ENCODE measurements around the gene ATP6V0D1.
A peak's percentile ranks its signal among the peaks of the same experiment; 100 is the strongest.

Gene ATP6V0D1

DNA sequence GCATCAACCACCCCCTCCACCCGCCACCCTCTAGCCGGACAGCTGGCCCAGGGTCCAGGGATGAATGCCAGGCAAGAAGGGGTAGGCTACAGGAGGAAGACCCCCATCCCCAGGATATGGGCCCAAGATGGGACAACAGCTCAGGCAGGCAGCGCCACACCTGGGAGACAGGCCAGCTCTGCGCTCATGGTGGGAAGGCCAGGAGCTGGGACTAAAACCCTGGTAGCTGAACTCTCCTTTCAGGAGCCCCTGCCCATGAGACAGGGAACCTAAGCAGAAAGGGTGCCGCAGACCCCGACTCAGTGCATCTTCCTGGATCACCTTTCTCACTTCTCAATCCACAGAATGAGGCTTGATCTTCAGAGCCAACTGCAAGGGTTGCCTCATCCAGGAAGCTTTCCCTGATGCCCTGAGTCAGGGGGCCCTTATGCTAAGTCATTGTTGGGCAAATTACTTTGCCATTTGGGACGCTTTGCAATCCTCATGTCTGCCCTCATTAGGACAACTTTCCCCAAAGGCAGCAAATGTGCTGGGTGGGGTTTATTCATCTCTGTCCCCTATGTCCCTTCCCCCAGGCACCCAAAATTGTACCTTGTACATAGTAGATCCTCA is 73.7 kb downstream of the ATP6V0D1 start:
- TF ChIP-seq, protein P1, sequence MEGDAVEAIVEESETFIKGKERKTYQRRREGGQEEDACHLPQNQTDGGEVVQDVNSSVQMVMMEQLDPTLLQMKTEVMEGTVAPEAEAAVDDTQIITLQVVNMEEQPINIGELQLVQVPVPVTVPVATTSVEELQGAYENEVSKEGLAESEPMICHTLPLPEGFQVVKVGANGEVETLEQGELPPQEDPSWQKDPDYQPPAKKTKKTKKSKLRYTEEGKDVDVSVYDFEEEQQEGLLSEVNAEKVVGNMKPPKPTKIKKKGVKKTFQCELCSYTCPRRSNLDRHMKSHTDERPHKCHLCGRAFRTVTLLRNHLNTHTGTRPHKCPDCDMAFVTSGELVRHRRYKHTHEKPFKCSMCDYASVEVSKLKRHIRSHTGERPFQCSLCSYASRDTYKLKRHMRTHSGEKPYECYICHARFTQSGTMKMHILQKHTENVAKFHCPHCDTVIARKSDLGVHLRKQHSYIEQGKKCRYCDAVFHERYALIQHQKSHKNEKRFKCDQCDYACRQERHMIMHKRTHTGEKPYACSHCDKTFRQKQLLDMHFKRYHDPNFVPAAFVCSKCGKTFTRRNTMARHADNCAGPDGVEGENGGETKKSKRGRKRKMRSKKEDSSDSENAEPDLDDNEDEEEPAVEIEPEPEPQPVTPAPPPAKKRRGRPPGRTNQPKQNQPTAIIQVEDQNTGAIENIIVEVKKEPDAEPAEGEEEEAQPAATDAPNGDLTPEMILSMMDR (conservative IDR thresholded peaks at IDR 0.05) = no peak
- no peak for TF ChIP-seq ZFX (IDR thresholded peaks at IDR 0.05)
- H3K27ac ChIP-seq = no peak overlapping the region; the same call in 1 of the 2 replicates

GRCh38 chr16:67406111-67406971 is 74.6 kb downstream of the ATP6V0D1 start:
- H3K27ac ChIP-seq = peak overlapping the region; percentile 94
- TF ChIP-seq, protein P1 (conservative IDR thresholded peaks at IDR 0.05) = no peak
- TF ChIP-seq ZFX (IDR thresholded peaks at IDR 0.05) = no peak

- peak overlapping the region; percentile 94 for H3K27ac ChIP-seq
- TF ChIP-seq ZFX (IDR thresholded peaks at IDR 0.05) = no peak
- TF ChIP-seq, protein P1 (conservative IDR thresholded peaks at IDR 0.05) = no peak
Measured at GRCh38 chr16:67405336-67405735, 75.6 kb downstream of the ATP6V0D1 start.

DNA sequence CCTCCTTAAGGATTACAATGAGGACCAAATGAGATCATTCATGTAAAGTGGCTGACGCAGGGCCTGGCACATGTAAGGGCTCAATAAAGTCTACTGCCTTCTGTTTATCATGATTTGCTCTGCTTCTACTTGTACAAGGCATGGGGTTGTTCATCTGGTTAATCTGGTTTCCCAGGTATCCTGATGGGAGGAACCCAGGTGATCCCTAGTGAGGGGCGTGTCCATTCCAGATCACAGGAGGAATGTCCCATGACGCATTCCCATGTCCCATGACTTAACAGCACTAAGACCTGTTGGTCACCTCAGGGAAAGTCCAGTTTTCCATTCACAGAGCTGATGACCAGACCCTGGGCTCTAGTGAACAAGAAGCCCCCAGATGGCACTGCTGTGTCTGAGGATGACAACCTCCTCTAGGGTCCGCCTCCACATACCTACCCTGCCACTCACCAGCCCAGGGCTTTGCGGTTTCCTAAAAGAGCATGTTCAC is 76.2 kb downstream of the ATP6V0D1 start:
- H3K27ac ChIP-seq = peak overlapping the region; percentile 94
- TF ChIP-seq, protein P1 (conservative IDR thresholded peaks at IDR 0.05) = no peak
- TF ChIP-seq ZFX (IDR thresholded peaks at IDR 0.05) = no peak

DNA sequence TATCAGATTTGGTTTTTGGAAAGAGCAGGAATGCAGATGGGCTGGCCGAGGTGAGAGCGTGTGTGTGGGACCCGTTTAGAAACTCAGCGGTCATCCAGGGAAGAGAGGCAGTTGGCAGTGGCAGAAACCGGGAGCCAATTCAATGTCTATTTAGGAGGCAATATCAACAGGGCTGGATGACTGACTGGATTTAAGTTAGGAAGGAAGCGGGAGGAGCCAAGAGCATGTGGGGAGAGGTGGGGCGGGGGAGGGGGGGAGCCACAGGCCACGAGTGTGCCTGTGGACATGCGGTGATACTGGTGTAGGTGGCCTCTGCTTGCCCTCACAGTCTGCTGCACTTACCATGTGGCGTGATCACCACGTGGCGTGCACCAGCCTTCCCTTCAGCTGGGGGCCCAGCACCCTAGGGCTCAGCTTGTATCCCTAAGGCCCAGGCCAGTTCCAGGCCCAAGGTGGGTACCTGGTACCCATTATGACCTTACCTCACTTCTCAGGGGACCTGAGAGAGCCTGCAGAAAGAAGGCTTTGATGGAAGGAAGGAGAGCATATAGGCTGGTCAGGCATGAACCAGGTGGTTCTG is 76.9 kb downstream of the ATP6V0D1 start:
- peak; percentile 21; the same call in 1 of the 2 replicates for TF ChIP-seq ZFX (IDR thresholded peaks at IDR 0.05)
- TF ChIP-seq, protein P1 (conservative IDR thresholded peaks at IDR 0.05) = no peak
- peak overlapping the region; percentile 94 for H3K27ac ChIP-seq

DNA sequence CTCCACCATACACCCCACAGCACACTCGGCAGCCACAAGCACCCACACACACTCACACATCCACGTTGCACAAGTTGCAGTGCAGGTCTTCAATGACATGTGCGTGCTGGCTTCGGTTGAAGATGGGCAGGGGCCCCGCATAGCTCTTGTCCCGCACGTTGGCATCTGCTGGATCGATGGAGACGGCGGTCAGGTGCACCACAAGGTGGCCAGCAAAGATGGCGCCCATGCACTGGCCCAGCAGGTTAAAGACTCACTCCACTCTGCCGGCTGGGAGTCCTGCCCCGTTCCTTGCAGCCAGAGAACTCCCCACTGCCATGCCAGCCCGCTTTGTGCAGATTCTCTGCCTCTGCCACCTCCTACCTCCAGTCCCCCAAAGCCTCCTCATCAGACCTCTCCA is 80.1 kb downstream of the ATP6V0D1 start:
- TF ChIP-seq, protein P1 (conservative IDR thresholded peaks at IDR 0.05) = no peak
- TF ChIP-seq ZFX (IDR thresholded peaks at IDR 0.05) = no peak
- no peak overlapping the region for H3K27ac ChIP-seq
